Stomach (tissue), 4 donors: ENCODE measurements around the gene ZGLP1.

Source experiments
- POLR2A ChIP-seq, 4 donors: fragments of 450-650 bp; IDR thresholded peaks; one replicate each; pipeline ENCODE4 v1.6.1; 2016; ENCODE audit warnings: antibody characterized with exemption in 4 of 4, control low read depth in 2 of 4, mild to moderate bottlenecking in 1 of 4, moderate library complexity in 1 of 4
- POLR2AphosphoS5 ChIP-seq, 3 donors: sonication (generic); formaldehyde crosslinking; IDR thresholded peaks; one replicate each; pipeline ENCODE4 v1.6.1; 2016; ENCODE audit warnings: antibody characterized with exemption in 3 of 3
- TF ChIP-seq, protein P1 (sequence below), 7 experiments: fragments of 450-650 bp in 4 of 7; fragments of 200-600 bp in 3 of 7; sonication (generic) in 3 of 7; IDR thresholded peaks; one replicate each; pipeline ENCODE4 v1.5.1; 2016 to 2019; ENCODE audit warnings: antibody characterized with exemption in 7 of 7, control low read depth in 2 of 7, mild to moderate bottlenecking in 1 of 7

DNA sequence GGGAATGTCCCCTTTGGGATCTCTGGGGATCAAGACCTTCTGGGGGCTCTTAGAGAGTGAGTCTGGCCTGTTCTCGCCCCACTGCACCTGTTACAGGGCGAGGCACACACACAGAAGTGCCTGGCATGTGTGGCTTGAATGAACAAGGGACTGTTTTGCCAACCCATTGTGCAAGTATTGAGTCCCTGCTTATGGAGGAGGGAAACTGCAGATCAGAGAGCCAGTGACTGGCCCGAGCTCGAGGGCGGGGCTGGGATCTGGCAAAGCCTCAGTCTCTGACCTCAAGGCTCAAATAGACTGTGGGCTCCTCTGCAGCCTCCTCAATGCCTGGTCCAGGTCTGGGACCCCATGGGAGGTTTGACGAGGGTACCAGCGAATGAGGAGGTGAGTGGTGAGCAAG is 18.2 kb upstream of the ZGLP1 start:
- TF ChIP-seq, protein P1, sequence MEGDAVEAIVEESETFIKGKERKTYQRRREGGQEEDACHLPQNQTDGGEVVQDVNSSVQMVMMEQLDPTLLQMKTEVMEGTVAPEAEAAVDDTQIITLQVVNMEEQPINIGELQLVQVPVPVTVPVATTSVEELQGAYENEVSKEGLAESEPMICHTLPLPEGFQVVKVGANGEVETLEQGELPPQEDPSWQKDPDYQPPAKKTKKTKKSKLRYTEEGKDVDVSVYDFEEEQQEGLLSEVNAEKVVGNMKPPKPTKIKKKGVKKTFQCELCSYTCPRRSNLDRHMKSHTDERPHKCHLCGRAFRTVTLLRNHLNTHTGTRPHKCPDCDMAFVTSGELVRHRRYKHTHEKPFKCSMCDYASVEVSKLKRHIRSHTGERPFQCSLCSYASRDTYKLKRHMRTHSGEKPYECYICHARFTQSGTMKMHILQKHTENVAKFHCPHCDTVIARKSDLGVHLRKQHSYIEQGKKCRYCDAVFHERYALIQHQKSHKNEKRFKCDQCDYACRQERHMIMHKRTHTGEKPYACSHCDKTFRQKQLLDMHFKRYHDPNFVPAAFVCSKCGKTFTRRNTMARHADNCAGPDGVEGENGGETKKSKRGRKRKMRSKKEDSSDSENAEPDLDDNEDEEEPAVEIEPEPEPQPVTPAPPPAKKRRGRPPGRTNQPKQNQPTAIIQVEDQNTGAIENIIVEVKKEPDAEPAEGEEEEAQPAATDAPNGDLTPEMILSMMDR (IDR thresholded peaks at IDR 0.05), result no peak
- no peak for TF ChIP-seq POLR2AphosphoS5 (IDR thresholded peaks at IDR 0.05)
- no peak for TF ChIP-seq POLR2A (IDR thresholded peaks at IDR 0.05)
